ES-I3 (cell line): ENCODE results near the gene IFNA6.
"Not testable (repeated sequence)": the region's sequence is repeated elsewhere in the genome, so short reads cannot be mapped to it uniquely, and the experiment has no call there.

Experiments
- H3K36me3 ChIP-seq: 2 replicates; pipeline ENCODE4 v1.6.1; 2013; ENCODE audit warnings: mild to moderate bottlenecking, low read length, control low read depth, moderate library complexity; ENCODE audit not compliant: insufficient read depth
- H3K4me1 ChIP-seq: 2 replicates; pipeline ENCODE4 v1.6.1; 2013; ENCODE audit warnings: mild to moderate bottlenecking, control low read depth, low read length; ENCODE audit not compliant: insufficient read depth
- H3K9ac ChIP-seq: 2 replicates; pipeline ENCODE4 v1.6.1; 2013; ENCODE audit warnings: low read depth, mild to moderate bottlenecking, low read length, moderate library complexity
- H3K9me3 ChIP-seq: 2 replicates; pipeline ENCODE4 v1.6.1; 2013; ENCODE audit warnings: mild to moderate bottlenecking, low read length, moderate library complexity; ENCODE audit not compliant: control insufficient read depth, insufficient read depth

IFNA6 gene

DNA sequence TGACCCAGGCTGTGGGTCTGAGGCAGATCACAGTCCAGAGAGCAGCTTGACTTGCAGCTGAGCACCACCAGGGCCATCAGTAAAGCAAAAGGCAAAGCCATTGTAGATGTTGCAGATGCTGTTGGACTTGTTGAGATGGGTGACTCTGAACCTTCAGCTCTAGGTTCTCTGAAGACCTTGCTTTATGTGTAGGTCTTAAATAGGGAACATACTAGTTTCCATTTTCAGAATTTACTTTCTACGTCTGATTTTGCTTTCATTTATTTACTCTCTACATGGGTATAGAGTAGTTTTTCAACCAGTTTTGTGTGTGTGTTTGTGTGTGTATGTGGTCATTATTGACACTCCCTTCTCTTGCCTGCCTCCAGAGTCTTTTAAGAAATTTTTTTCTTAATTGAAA is at the start of gene IFNA6:
IFNA6 (minus strand) TSS at position 101 of the 400 bp plus-strand sequence; CDS start at position 101, 0 bp downstream.
- Histone ChIP-seq H3K4me1 (no peaks in the 10 kb centered on the region), H3K36me3 (no peaks in the 10 kb centered on the region), H3K9me3 (no peaks in the 10 kb centered on the region), H3K9ac (no peak within 1 kb of the TSS)

- Histone ChIP-seq H3K9ac (no peak overlapping the region), H3K9me3 (no peaks in the 10 kb centered on the region), H3K36me3 (no peaks in the 10 kb centered on the region), H3K4me1 (0 out of 2 replicates have a peak, but pooled peaks cover 3% of the 10 kb centered on the region)
Measured at GRCh38 chr9:21399956-21400355, 49.3 kb upstream of the IFNA6 start.

DNA sequence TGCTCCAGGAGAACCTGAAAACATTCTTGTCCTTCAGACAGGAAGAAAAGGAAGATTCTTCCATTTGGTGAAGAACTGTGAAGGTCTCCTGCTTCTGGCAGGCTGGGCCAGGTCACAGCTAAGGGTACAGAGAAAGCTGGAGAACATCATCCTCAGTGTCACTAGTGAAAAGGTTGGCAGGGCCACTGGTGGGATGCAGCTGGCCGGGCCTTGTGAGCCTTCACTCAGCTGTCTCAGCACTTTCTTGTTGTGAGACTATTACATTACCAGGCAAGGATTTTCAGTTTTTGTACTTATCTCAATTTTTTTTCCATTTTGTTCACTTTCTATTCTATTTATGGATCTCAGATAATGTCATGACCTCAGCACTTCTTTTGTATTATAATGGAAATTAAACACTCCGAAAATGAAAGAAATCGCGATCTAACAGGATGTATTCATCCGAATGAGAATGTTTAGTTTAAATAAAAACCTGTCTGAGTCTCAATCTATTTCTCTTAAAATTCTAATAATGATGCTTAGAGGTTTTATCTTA is 48.3 kb upstream of the IFNA6 start:
- no peak overlapping the region for H3K9ac ChIP-seq
- no peaks in the 10 kb centered on the region for H3K9me3 ChIP-seq
- no peaks in the 10 kb centered on the region for H3K36me3 ChIP-seq

GRCh38 chr9:21395778-21396717 is 45.4 kb upstream of the IFNA6 start:
- Histone ChIP-seq H3K36me3 (no peaks in the 10 kb centered on the region), H3K4me1 (no peaks in the 10 kb centered on the region), H3K9me3 (no peaks in the 10 kb centered on the region), H3K9ac (peak overlapping the region; percentile 82)

More for the DNA sequence above, 48.3 kb upstream of the IFNA6 start:
- H3K4me1 ChIP-seq = 0 out of 2 replicates have a peak, but pooled peaks cover 3% of the 10 kb centered on the region

GRCh38 chr9:21392270-21392669 is 41.6 kb upstream of the IFNA6 start:
- no peaks in the 10 kb centered on the region for H3K9me3 ChIP-seq
- H3K4me1 ChIP-seq = no peaks in the 10 kb centered on the region
- no peaks in the 10 kb centered on the region for H3K36me3 ChIP-seq
- no peak overlapping the region for H3K9ac ChIP-seq

- Histone ChIP-seq H3K4me1 (peaks cover 10% of the 10 kb centered on the region), H3K9me3 (no peaks in the 10 kb centered on the region), H3K9ac (no peak within 1 kb of the TSS), H3K36me3 (no peaks in the 10 kb centered on the region)
Measured at GRCh38 chr9:21385131-21385670, 34.5 kb upstream of the IFNA6 start, which contains the start of gene IFNA2. IFNA2 (minus strand) TSS chr9:21385398; CDS start chr9:21385329, 69 bp downstream.

- no peaks in the 10 kb centered on the region for H3K9me3 ChIP-seq
- peaks cover 10% of the 10 kb centered on the region for H3K4me1 ChIP-seq
- H3K36me3 ChIP-seq = no peaks in the 10 kb centered on the region
- no peak overlapping the region for H3K9ac ChIP-seq
Measured at GRCh38 chr9:21383627-21384026, 32.9 kb upstream of the IFNA6 start.

- H3K9ac ChIP-seq = no peak overlapping the region
- no peaks in the 10 kb centered on the region for H3K36me3 ChIP-seq
- H3K4me1 ChIP-seq = peaks cover 10% of the 10 kb centered on the region
- no peaks in the 10 kb centered on the region for H3K9me3 ChIP-seq
Measured at GRCh38 chr9:21381448-21382339, 31.0 kb upstream of the IFNA6 start.

DNA sequence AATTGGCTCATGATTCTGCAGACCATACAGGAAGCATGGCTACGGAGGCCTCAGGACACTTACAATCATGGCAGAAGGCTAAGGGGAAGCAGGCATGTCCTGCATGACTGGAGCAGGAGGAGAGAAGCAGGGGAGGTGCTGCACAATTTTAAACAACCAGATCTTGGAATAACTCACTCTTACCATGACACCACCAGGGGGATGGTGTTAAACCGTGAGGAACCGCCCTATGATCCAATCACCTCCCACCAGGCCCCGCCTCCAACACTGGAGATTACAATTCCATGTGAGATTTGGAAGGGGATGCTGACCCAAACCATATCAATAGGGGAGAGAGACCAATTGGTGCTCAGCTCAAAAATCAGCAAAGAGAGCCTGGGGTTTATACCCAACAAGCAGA is 20.8 kb upstream of the IFNA6 start:
- not testable (repeated sequence) for H3K4me1 ChIP-seq, H3K36me3 ChIP-seq, H3K9me3 ChIP-seq, H3K9ac ChIP-seq

DNA sequence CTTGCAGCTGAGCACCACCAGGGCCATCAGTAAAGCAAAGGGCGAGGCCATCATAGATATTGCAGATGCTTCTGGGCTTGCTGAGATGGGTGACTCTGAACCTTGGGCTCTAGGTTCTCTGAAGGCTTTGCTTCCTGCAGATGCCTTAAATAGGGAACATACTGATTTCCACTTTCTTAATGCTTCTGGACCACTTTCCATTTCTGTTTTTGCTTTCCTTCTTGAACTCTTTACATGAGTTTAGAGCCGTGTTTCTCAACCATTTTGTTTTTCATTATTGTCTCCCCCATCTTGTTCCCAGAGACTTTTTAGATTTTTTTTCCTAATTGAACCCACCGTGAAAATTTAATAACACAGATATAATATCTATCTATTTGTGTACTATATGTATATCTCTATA is 17.3 kb upstream of the IFNA6 start, which contains the start of gene IFNA13:
IFNA13 (minus strand) TSS at position 101 of the 400 bp plus-strand sequence; CDS start at position 54, 47 bp downstream.
- no peaks in the 10 kb centered on the region for H3K4me1 ChIP-seq
- H3K9ac ChIP-seq = no peak within 1 kb of the TSS
- no peaks in the 10 kb centered on the region for H3K9me3 ChIP-seq
- H3K36me3 ChIP-seq = no peaks in the 10 kb centered on the region

DNA sequence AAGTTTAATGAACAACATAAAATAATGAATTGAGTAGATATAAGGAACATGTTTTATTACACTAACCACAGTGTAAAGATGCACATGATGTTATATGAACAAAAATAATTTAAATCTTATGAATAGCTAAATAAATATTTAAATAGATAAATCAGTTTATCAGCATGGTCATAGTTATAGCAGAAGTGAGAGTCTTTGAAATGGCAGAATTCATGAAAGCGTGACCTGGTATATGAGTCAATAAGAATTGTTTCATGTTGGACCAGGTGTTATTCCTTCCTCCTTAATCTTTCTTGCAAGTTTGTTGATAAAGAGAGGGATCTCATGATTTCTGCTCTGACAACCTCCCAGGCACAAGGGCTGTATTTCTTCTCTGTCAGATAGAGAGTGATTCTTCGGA is 16.5 kb upstream of the IFNA6 start:
- not testable (repeated sequence) for H3K9ac ChIP-seq, H3K4me1 ChIP-seq, H3K36me3 ChIP-seq, H3K9me3 ChIP-seq

- no peaks in the 10 kb centered on the region for H3K4me1 ChIP-seq
- no peaks in the 10 kb centered on the region for H3K36me3 ChIP-seq
- no peak overlapping the region for H3K9ac ChIP-seq
- H3K9me3 ChIP-seq = no peaks in the 10 kb centered on the region
Measured at GRCh38 chr9:21362287-21362686, 11.6 kb upstream of the IFNA6 start.

GRCh38 chr9:21357479-21358460 is 7.1 kb upstream of the IFNA6 start:
- Histone ChIP-seq H3K9ac (no peak overlapping the region), H3K36me3 (no peaks in the 10 kb centered on the region), H3K4me1 (no peaks in the 10 kb centered on the region), H3K9me3 (no peaks in the 10 kb centered on the region)
